Measurements from ENCODE around the gene LEMD2.

LEMD2 gene

GRCh38 chr6:33818293-33818692 is 29.4 kb upstream of the LEMD2 start:
- no peak for DNase-seq

DNA sequence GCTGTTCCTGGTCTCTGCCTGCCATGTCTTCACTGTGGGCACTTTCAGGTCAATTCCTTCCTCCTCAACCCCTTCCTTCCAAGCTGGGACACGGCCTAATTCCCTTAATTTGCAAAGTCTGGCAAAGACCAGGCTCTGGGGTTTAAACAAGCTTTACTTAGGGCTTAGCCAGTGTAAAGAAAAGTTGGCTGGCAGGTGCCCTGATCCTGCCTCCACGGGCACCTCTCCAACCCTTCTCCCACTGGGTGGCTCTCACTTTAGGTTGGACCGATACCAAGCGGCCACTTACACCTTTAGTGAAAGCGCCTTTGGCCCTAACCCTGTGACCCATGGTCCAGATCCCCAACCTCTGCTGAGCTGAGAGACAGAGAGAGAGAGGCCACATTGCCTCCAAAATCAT is 28.6 kb upstream of the LEMD2 start:
- DNase-seq = no peak

DNA sequence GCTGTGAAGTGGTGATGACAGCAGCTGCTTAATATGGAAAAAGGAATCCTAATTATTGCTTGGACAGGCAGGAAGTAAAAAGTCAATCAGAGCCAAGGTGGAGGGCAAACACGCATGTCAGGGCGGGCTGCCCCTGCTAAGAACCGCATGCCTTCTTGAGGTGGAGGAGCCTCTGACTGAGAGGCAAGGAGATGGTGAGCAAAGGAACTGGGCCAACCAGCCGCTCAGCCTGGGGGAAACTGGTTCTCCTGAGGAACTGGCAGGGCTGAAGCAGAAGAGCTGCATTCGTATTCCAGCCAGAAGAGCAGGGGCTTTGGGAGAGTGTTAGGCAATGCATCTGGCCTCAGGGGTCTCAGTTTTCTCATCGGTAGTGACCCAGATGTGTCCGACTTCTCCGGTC is 28.0 kb upstream of the LEMD2 start:
- no peak for DNase-seq

DNA sequence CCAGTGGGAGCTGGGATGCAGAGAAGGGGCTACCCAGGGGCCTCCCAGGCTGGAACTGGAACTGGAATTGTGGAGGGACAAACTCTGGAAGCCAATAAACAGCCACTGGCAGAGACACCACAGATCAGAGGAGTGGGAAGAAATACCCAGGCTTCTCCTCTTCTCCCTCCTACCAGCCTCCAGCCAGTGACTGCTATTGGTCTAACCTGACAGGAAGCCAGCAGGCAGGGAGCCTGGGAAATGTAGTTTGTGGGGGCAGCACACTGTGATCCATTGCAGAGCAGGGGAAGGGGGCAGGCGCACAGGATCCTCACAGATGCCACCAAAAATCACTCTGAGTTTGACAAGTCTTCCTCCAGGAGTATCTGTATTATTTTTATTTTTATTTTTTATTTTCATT is 26.9 kb upstream of the LEMD2 start:
- no peak for DNase-seq

DNA sequence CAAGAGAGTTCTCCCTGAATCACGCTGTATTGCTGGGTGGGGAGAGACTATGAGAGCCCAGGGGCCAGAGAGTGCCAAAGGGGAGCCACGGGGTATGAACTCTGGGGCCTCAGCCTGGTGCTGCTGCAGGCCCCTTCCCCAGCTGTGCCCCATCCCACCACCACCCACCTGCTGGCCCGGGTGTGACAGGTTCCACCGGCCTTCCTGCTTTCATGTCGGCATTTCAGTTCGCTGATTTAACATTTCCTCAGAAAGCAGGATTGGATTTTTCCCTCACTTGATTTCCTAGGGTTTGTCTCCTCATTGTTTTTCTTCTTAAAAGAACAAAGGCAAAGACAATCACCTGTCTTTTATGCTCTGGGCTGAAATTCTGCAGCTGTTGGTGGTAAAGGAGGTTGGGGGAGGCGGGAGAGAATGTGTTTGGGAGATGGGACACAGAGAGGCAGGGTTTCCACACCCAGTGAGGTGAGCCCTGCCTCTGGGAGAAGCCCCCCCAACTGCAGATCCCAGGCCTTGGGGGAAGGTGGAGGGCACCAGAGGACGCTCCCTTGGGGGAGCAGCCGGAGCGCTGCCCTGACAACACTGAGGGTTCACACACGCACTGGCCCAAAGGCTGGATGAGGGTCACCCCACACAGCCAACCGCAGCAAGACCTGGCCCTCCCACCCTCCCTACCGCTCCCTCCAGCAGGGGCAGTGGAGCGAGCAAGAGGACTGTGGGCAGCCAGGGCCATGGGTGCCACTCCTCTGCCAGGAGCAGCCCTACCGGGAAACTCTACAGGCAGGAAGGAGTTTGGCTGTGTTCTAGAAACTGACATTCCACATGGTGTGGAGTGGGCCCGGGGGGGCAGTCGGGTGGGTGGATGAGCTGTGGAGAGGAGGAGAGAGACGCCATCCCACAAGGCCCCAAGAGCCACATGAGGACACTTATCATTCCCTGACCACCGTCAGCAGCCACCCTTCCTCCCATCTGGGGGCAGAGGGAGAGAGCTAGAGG is 25.4 kb upstream of the LEMD2 start:
- no peak for DNase-seq

GRCh38 chr6:33813246-33813904 is 24.4 kb upstream of the LEMD2 start:
- no peak for DNase-seq

DNA sequence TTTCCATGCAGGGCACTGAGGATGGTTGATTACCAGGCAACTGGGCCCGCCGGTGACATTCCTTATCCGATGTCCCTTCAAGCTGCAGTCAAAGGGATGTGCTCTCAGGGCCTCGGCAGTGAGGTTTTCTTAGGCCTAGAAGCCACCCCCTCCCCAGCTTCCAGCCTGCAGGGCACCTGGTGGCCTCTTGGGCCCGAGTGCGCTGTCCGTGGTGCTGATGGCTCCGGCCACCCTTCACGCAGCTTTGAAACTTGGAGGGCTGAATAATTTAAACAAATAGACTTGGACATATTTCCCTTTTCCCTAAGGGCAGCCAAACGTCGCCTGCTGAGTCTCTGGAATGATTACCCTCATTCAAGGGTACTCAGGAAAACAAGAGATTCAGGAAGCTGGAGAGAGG is 23.7 kb upstream of the LEMD2 start:
- DNase-seq = no peak

GRCh38 chr6:33809594-33809993 is 20.7 kb upstream of the LEMD2 start:
- DNase-seq = no peak

DNA sequence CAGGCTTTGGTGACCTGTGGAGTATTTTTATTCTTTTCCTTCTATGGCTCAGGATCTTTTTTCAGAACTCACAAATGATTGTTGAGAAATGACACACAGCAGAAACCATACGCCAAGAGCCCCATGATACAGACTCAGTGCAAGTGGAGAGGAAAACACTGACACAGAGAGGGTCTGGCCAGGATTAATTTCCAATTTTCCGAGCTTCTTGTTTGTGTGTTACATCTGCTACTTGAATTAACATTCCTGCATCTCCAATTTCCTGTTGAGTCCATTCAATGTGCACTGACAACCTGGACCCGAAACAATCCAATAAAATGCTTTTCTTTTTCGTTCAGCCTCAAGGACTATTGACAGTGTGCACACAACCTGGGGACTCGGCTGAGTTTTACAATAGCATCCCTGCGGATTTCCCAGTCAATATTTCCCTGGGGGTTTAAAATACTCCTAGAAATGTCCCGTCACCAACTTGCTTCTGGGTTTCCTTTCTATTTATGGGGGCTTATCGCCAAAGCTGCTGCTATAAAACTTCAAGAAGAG is 19.8 kb upstream of the LEMD2 start:
- peak; percentile 47 for DNase-seq

DNA sequence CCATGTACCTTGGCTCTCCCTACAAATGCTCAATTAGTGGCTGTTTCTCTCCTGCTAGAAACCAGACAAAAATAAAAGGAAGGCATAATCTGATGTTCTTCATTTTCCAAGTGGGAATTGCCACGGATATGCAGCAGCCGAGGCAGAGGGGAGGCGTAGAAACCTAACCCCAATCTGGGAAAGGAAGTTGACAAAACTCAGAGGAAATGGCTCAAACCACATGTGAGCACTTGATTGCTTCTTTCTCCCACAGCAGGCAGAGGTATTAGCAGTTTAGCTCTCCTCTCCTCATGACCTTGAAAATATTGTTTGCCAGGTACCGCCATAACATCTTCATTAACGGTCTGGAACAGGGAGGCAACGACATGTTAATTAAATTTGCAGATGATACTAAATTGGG is 18.7 kb upstream of the LEMD2 start:
- DNase-seq = no peak

GRCh38 chr6:33806841-33807240 is 17.9 kb upstream of the LEMD2 start:
- DNase-seq = no peak

DNA sequence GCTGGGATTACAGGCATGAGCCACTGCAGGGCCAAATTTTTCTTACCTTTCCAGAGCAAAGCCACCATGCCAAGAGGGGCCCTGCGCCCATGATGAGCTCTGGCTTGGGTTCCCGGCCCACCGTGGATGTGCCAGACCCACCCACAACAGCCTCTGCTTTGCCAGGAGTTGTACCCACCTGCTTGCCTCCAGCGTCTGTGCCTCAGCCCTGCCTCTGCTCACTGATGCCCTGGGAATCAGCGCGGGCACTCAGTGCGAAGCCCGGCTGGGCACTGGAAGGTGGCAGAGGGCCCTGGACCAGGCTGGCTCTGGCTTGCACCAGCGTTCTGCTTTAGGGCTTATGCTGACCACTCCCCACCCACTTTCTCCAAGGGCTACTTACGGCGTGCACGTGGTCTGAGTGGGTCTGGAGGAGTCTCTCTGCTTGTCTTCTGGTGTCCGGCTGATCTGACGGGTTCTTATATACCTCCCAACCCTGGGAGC is 14.7 kb upstream of the LEMD2 start, which contains the start of gene MLN:
TSS of gene MLN (minus strand) at position 433 of the 483 bp plus-strand sequence. CDS start 2,840 bp downstream, outside the sequence.
- no peak for DNase-seq

DNA sequence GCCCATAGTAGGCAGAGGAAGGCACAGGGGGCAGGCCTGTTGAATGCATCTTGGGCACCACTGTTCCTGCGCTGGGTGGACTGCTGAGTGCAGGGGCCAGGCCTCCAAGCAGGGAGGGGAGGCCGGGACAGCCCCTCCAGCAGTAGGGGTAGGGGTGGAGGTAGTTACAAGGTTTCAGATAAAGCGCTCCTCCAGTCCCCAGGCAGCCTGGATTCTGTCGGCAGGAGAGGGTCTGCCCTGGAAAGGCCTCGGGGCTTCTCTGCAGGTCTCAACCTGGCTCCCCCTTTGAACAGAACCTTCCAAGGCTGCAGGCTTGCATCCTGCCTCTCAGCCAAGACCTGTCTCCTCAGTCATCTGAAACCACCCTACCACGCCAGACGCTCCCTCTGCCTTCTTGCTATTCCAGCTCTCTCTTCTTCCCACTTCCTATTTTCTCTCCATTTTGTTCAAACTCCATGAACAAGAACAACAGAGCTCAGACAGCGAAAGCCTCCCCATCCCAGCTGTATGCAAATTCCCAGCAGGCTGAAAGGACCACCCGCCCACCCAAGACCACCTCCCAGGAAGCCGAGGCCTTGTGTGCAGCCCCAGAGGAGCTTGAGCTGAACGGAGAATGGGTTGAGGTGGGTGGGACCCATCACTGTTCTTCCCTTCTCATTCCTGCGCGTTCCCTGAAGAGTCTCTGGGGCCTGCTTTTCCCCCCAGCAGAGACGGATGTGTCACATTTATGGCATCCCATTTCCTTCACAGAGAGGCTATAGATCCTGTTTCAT is 13.4 kb upstream of the LEMD2 start:
- DNase-seq = no peak

GRCh38 chr6:33801611-33802010 is 12.7 kb upstream of the LEMD2 start:
- no peak for DNase-seq

- no peak for DNase-seq
Measured at GRCh38 chr6:33800248-33800969, 11.5 kb upstream of the LEMD2 start.

DNA sequence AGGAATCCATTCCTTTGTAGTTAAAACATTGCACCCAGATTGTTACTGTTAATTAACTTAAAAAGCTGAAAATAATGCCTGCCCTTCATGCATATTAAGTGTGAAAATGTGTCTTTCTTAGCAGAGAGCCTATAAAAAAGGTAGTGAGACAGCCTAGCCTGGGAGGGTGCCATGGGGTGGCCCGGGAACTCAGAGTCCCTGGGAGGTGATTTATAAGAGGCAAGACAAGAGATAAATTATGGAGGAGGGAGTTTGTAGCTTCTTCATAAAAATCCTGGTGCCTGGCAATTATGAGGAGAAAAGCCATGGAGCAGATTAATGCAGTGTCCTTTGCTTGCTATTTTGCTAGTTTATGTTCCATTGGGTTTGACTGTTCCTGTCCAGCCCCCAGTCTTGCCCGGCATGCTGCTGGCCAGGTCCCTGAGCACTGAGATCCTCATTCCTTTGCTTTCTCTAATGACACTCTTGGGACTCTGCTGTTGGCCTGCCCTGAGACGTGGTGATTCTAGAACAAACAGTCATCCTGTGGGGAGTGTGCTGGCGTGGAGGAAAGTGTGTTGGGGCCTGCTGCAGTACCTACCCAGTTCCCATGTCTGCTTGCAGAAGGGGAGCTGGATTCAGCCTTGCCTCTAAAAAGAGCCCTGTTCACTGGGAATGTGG is 10.7 kb upstream of the LEMD2 start:
- DNase-seq = no peak

DNA sequence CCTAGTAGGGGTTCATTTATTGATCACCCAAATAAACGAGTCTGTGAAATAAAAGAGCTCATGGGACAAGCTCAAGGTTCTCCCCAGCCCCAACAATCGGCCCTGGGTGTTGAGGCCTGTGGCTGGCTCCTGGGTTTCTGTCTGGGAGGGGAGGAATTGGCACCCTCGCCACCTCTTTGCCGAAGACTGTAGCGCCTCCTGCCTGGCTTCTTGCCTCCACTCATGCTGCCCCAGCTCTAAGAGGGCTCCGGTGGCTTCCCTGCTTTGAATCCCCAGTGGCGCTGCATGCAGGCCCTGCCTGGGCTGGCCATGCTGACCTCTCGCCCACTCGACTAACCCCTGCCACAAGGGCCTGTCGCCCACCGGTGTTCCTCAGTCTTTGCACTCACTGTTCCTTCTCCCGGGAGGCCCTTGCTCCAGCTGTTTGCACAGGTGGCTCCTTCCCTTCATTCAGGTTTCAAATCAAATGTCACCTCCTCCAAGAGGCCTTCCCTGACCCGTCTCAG is 9.5 kb upstream of the LEMD2 start:
- DNase-seq = no peak

DNA sequence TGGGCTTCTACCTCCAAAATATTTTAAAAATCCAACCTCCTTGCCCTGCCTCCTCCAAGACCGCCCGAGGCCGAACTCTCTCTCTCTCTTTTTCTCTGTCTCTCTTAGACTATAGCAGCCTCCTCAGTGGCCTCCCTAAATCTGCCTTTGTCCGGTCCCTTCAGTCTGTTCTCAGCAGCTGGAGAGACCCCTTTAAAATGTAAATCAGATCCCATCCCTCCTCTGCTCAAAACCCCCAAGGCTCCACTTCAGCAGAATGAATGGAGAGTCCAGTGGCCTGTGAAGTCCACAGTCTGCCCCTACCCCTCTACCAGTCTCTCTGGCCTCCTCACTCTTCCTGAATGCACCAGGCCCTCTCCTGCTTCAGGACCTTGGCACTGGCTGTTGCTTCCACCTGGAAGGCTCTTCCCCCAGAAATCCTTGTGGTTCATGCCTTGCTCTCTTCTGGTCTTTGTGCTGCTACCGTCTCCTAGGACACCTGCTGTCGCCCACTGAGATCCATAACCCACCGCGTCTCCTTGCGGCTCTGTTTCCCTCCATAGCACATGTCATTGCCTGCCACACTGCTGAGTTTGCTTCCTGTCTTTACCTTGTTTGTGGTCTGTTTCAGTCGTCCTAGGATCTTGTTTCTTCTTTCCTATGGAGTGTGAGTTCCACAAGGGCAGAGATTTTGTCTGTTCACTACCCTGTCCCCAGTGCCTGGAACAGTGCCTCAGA is 8.9 kb upstream of the LEMD2 start:
- no peak for DNase-seq

DNA sequence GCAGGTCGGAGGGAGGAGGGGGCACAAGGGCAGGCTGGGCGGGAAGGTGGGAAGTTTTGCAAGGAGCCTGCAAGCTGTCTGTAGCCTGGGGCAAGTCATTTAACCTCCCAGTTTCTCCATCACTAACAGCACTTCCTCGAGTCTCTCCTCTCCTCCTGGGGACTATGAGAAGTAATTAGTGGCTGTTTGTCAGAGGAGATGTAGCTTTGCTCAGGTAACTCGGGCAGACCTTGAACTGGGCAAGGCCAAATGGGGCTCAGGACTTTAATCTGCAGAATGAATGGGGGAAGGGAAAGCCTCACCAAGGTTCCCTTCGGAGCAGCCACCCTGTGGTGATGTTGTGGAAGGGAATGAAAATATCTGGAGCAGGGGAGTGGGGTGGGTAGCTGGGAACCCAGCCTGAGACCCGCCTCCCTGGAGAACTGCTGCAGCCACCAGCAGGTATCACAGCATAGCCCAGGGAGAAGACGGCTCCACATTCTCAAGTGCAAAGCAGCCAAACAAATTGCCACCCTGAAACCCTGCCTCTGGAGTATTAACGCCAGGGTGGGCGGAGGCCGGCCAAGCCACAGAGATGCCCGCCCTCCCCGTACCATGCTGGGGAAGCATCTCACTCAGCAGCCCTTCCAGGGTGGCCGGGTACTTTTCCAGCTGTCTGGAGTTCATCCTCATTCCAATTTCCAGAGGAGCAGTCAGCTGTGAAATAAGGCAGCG is 6.1 kb upstream of the LEMD2 start:
- DNase-seq = no peak

- no peak for DNase-seq
Measured at GRCh38 chr6:33792981-33793380, 4.1 kb upstream of the LEMD2 start.

Data from NCI-H2029 treated with DMSO at 0.1 percent for 48 hours (cell line).